Astrocyte of the spinal cord (primary cell): ENCODE measurements around the gene KIRREL1.

ENCODE experiments used
- DNase-seq: peaks from one replicate; pipeline ENCODE4 v3.0.0; 2011; ENCODE audit warnings: low read depth, low spot score
- H3K4me3 ChIP-seq: 2 replicates; pipeline ENCODE4 v1.5.1; 2011; ENCODE audit warnings: low read depth, mild to moderate bottlenecking, low read length, moderate library complexity
- CTCF ChIP-seq: IDR thresholded peaks from 2 replicates; pipeline ENCODE4 v1.5.1; 2012; ENCODE audit warnings: low read depth, mild to moderate bottlenecking, low read length, inconsistent platforms
- in situ Hi-C: cut with HindIII; loops from 2 replicates; pipeline ENCODE4 v1.10.0; 2017; ENCODE audit warnings: low sequenced_read_pairs

The KIRREL1 gene

DNA sequence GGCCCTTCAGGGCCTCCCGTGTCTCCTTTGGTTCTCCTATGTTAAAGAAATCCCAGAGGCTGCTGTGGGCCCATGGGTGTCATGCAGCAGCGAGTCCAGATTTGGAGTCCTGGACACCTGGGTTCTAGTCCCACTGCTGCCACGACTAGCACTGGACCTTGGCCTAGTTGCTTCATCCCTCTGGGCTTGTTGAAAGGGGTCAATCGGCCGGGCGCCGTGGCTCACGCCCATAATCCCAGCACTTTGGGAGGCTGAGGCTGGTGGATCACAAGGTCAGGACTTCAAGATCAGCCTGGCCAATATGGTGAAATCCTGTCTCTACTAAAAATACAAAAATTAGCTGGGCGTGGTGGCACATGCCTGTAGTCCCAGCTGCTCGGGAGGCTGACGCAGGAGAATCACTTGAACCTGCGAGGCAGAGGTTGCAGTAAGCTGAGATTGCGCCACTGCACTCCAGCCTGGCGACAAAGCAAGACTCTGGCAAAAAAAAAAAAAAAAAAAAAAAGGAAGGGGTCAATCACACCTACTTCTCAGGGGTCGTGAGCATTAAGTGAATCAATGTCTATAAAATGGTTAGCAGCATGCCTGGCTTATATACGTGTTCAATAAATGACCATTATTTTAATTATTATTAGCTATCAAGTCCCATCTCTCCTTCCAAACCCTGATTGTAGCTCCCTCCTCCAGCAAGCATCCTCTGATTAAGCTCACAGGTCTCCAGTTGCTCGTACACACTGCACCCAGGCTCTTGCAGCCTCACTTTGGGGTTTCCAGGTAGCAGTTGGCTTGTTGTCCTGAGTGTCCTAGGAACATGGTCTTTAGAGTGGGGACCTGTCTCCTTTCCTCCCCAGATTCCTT is 43.8 kb downstream of the KIRREL1 start:
- no peak overlapping the region for H3K4me3 ChIP-seq
- no peak for TF ChIP-seq CTCF
- in situ Hi-C loops = no loop called here
- DNase-seq = no peak

DNA sequence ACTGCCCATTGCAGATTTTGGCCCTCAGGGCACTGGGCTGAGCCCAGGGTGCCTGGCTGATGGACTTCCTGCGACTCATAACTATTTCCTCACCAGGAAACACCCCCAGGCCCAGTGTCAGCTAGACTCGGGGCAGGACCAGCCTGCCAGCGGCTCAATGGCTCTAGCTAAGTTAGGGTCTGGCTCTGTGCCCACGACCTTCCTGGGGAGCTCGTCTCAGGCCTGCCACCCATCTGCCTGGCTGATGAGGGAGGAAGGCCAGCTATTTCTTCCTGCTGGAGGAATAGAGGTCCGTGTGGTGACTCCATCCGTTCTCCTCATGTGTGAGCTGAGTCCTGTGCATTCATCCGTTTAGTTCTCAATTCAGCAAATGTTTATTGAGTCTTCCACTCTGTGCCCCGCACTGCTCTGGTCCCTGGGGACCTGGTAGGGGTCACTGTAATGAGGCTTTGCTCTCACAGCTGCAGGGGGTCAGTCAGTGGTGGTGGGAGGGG is 44.5 kb downstream of the KIRREL1 start:
- peak; percentile 53 for DNase-seq

DNA sequence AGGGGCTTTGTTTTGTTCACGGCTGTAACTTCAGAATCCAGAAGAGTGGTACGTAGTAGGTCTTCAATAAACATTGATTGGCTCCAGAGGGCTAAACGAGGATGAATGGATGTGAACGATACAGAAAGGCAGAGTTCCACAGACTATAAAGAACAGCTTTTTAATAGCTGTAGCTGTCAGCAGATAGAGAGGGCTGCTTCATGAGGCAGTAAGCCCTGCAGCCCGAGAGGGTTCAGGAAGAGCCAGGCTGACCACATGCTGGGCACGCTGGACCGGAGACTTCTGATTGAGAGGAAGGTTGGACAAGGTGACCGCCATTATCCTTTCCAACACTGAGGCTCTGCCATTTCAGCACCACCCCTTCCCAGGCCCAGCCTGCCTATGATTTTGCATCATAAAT is 45.3 kb downstream of the KIRREL1 start:
- in situ Hi-C loops = no loop called here
- no peak for TF ChIP-seq CTCF
- H3K4me3 ChIP-seq = no peak overlapping the region
- no peak for DNase-seq

More for the DNA sequence above, 44.5 kb downstream of the KIRREL1 start:
- no peak overlapping the region for H3K4me3 ChIP-seq
- in situ Hi-C loops = no loop called here
- no peak for TF ChIP-seq CTCF

GRCh38 chr1:158039380-158039779 is 45.9 kb downstream of the KIRREL1 start:
- H3K4me3 ChIP-seq = no peak overlapping the region
- in situ Hi-C loops = no loop called here
- no peak for DNase-seq
- TF ChIP-seq CTCF = no peak

- TF ChIP-seq CTCF = no peak
- in situ Hi-C loops = no loop called here
- H3K4me3 ChIP-seq = no peak overlapping the region
- no peak for DNase-seq
Measured at GRCh38 chr1:158040323-158040722, 46.9 kb downstream of the KIRREL1 start.

DNA sequence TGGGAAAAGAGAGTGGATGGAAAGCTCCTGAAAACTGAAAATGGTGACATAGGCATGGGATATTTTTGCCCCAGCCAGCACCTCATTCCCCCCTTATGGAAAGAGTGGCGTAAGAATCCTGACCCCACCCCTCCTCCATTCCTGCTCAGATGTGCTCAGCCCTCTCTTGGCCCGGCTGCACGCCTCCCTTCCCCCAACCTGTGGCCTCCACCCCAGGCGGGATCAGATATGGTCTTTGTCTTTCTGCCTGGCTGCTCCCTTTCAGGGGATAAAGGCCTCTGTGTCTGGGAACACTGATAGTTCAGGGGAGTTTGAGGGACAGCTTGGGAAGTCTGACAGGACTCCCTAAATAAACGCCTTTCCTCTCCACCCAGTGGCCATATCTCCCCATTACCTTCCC is 49.8 kb downstream of the KIRREL1 start:
- in situ Hi-C loops = no loop called here
- TF ChIP-seq CTCF = no peak

More for the DNA sequence above, 49.8 kb downstream of the KIRREL1 start:
- no peak overlapping the region for H3K4me3 ChIP-seq
- no peak for DNase-seq
